K562 (cell line): ENCODE results near the gene ARSD. TPM values are rescaled to one million over a fixed set of nuclear protein-coding genes. Genes with fewer than 3 reads are reported as not detected.

Experiments used
- ATAC-seq: fragments of 200-7000 bp; cut with Tn5 transposase; 3 replicates; pipeline ENCODE4 v1.9.1; 2020; ENCODE audit warnings: moderate library complexity
- BruUV-seq: library from RNA; stranded (reverse); fragments of 400-500 nt; replicated peaks from 2 replicates; lab custom pipeline; 2021; lab: Mats Ljungman, UMichigan
- CTCF ChIA-PET: fragments of 300-600 bp; formaldehyde crosslinking; extraction: SDS; loops from one replicate; lab custom pipeline; 2021; ENCODE audit warnings: low intra/inter-chr PET ratio; lab: Yijun Ruan, JAX
- POLR2A ChIA-PET: fragments of 300-600, 350-650 bp; sonication (Branson Sonifier 250); formaldehyde crosslinking; extraction: SDS; loops from one replicate; lab custom pipeline; 2021; ENCODE audit warnings: antibody characterized with exemption, inconsistent platforms; lab: Yijun Ruan, JAX
- DNase-seq, 4 experiments: peaks; one replicate each; pipeline versions ENCODE4 v3.0.0 to v3.0.0-alpha.2; 2011 to 2018; ENCODE audit warnings: low spot score in 3 of 4, mixed read lengths in 3 of 4; ENCODE audit errors: extremely low read depth in 1 of 4
- FAIRE-seq: peaks from 2 replicates; lab custom pipeline; 2011; peaks lifted over from hg19 to GRCh38; lab: Jason Lieb, UNC
- H2AFZ ChIP-seq: 2 replicates; pipeline ENCODE4 v1.6.0; 2011; ENCODE audit warnings: low read depth, low read length, control low read depth, inconsistent platforms
- H3K27ac ChIP-seq: fragments of 200-600 bp; 3 replicates; pipeline ENCODE4 v1.8.0; 2011; ENCODE audit warnings: low read depth, mild to moderate bottlenecking, control low read depth, inconsistent platforms, low read length, moderate library complexity, mixed read lengths; ENCODE audit errors: extremely low read depth
- H3K27me3 ChIP-seq, 2 experiments: fragments of 300-600 bp in 1 of 2; 2 replicates in 1 of 2; 3 replicates in 1 of 2; pipeline versions ENCODE4 v1.6.0 to v1.8.0; 2011; ENCODE audit warnings: inconsistent platforms in 2 of 2, low read length in 2 of 2, mild to moderate bottlenecking in 1 of 2, mixed read lengths in 1 of 2, moderate library complexity in 1 of 2; ENCODE audit not compliant: control insufficient read depth in 2 of 2, insufficient read depth in 2 of 2
- H3K36me3 ChIP-seq: fragments of 300-600 bp; 3 replicates; pipeline ENCODE4 v1.8.0; 2011; ENCODE audit warnings: mild to moderate bottlenecking, low read length, inconsistent platforms; ENCODE audit not compliant: control insufficient read depth, insufficient read depth
- H3K4me1 ChIP-seq, 2 experiments: fragments of 200-600 bp in 1 of 2; replicated peaks in 1 of 2; 2 replicates in 1 of 2; 3 replicates in 1 of 2; pipeline versions ENCODE4 v1.5.1 to v1.8.0; 2011; ENCODE audit warnings: inconsistent platforms in 2 of 2, low read length in 2 of 2, mild to moderate bottlenecking in 1 of 2, mixed read lengths in 1 of 2, moderate library complexity in 1 of 2; ENCODE audit not compliant: control insufficient read depth in 2 of 2, insufficient read depth in 2 of 2
- H3K4me2 ChIP-seq: 2 replicates; pipeline ENCODE4 v1.6.1; 2011; ENCODE audit warnings: low read length, control low read depth, inconsistent platforms, mixed read lengths; ENCODE audit not compliant: insufficient read depth
- H3K4me3 ChIP-seq: fragments of 200-600 bp; sonication (generic), shearing (Covaris generic); 2 replicates; pipeline ENCODE4 v1.5.1; 2016; ENCODE audit warnings: control low read depth, inconsistent platforms
- H3K79me2 ChIP-seq: fragments of 200-600 bp; 3 replicates; pipeline ENCODE4 v1.8.0; 2011; ENCODE audit warnings: low read length, inconsistent platforms; ENCODE audit not compliant: control insufficient read depth, insufficient read depth
- H3K9ac ChIP-seq, 2 experiments: 2 replicates each; pipeline versions ENCODE4 v1.6.0 to v1.6.1; 2011; ENCODE audit warnings: low read depth in 2 of 2, low read length in 2 of 2, control low read depth in 1 of 2, inconsistent platforms in 1 of 2, mild to moderate bottlenecking in 1 of 2, mixed read lengths in 1 of 2; ENCODE audit not compliant: insufficient read depth in 1 of 2
- H3K9me1 ChIP-seq: one replicate; pipeline ENCODE4 v1.6.0; 2011; ENCODE audit warnings: inconsistent platforms, mild to moderate bottlenecking, low read length, moderate library complexity; ENCODE audit not compliant: control insufficient read depth, insufficient read depth
- H3K9me3 ChIP-seq: replicated peaks from 2 replicates; pipeline ENCODE4 v1.5.1; 2011; ENCODE audit warnings: low read depth, low read length, inconsistent platforms; ENCODE audit not compliant: control insufficient read depth, insufficient read depth
- H4K20me1 ChIP-seq: replicated peaks from 2 replicates; pipeline ENCODE4 v1.6.1; 2011; ENCODE audit warnings: low read length, inconsistent platforms, mixed read lengths; ENCODE audit not compliant: control insufficient read depth, insufficient read depth
- HDAC8 ChIP-seq: fragments of 450-650 bp; IDR thresholded peaks from 2 replicates; pipeline ENCODE4 v1.6.1; 2016; ENCODE audit warnings: mild to moderate bottlenecking, missing genetic modification characterization, moderate library complexity, missing compliant biosample characterization
- JUND ChIP-seq, 2 experiments: IDR thresholded peaks; 2 replicates in 1 of 2; 3 replicates in 1 of 2; pipeline ENCODE4 v1.6.1; 2011; ENCODE audit warnings: borderline replicate concordance in 2 of 2, low read depth in 2 of 2, low read length in 2 of 2, improper control_type of control experiment in 1 of 2, missing biosample characterization in 1 of 2, missing genetic modification characterization in 1 of 2, missing genetic modification reagents in 1 of 2
- KDM1A ChIP-seq, 2 experiments: fragments of 450-650 bp; IDR thresholded peaks; 2 replicates each; pipeline ENCODE4 v1.6.1; 2016; ENCODE audit warnings: mild to moderate bottlenecking in 2 of 2
- MXI1 ChIP-seq: IDR thresholded peaks from 2 replicates; pipeline ENCODE4 v1.6.1; 2011; ENCODE audit warnings: low read depth, mild to moderate bottlenecking, improper control_type of control experiment, low read length
- PHTF2 ChIP-seq: fragments of 250-450 bp; sonication (Bioruptor Pico); IDR thresholded peaks from 2 replicates; pipeline ENCODE4 v1.5.0; 2021; ENCODE audit warnings: mild to moderate bottlenecking
- POLR2B ChIP-seq: fragments of 450-650 bp; IDR thresholded peaks from 2 replicates; pipeline ENCODE4 v1.6.1; 2018; ENCODE audit warnings: low read depth; ENCODE audit not compliant: partially characterized antibody
- RBBP5 ChIP-seq: fragments of 200-600 bp; sonication (generic); IDR thresholded peaks from 2 replicates; pipeline ENCODE4 v1.6.1; 2012; ENCODE audit warnings: borderline replicate concordance, mild to moderate bottlenecking, low read length, control low read depth, inconsistent platforms; ENCODE audit not compliant: insufficient read depth, poor library complexity, severe bottlenecking
- RBM14 ChIP-seq: fragments of 200-400 bp; formaldehyde crosslinking; IDR thresholded peaks from 2 replicates; pipeline ENCODE4 v1.6.1; 2018; ENCODE audit warnings: low read depth, mild to moderate bottlenecking, low read length, moderate library complexity, borderline replicate concordance; ENCODE audit not compliant: insufficient read depth
- RBM39 ChIP-seq: fragments of 200-400 bp; formaldehyde crosslinking; optimal IDR thresholded peaks from 2 replicates; pipeline ENCODE3; 2018; ENCODE audit warnings: low read depth, low read length
- SREBF2 ChIP-seq: sonication (generic); formaldehyde crosslinking; IDR thresholded peaks from 2 replicates; pipeline ENCODE4 v1.4.0; 2020; ENCODE audit warnings: mild to moderate bottlenecking, missing genetic modification reagents
- U2AF1 ChIP-seq: fragments of 200-400 bp; formaldehyde crosslinking; optimal IDR thresholded peaks from 2 replicates; pipeline ENCODE3; 2017; ENCODE audit warnings: mild to moderate bottlenecking, low read depth, low read length, moderate library complexity
- ZNF140 ChIP-seq: fragments of 250-450 bp; sonication (Bioruptor Pico); IDR thresholded peaks from 2 replicates; pipeline ENCODE4 v1.8.0; 2021; ENCODE audit warnings: moderate library complexity, mild to moderate bottlenecking, inconsistent platforms
- ZNF316 ChIP-seq: fragments of 450-650 bp; IDR thresholded peaks from 2 replicates; pipeline ENCODE4 v1.6.1; 2016
- ZNF561 ChIP-seq: fragments of 450-650 bp; formaldehyde crosslinking; conservative IDR thresholded peaks from 2 replicates; pipeline ENCODE4 v1.4.0; 2020; ENCODE audit warnings: mild to moderate bottlenecking, moderate library complexity
- ZNF699 ChIP-seq: fragments of 250-450 bp; sonication (Bioruptor Pico); IDR thresholded peaks from 2 replicates; pipeline ENCODE4 v1.8.0; 2021; ENCODE audit warnings: mild to moderate bottlenecking, moderate library complexity; ENCODE audit not compliant: insufficient replicate concordance
- WGBS: fragments of 100-300 bp; shearing (Covaris generic); methylation state at CpG from one replicate; pipeline ENCODE4 v1.1.6; 2016; ENCODE audit warnings: low coverage, mixed read lengths; ENCODE audit not compliant: insufficient coverage; ENCODE audit errors: missing lambda C conversion rate; 5-methylcytosine and 5-hydroxymethylcytosine counted together
- in situ Hi-C: fragments of 300-500 bp; cut with MboI; formaldehyde crosslinking; loops from 4 replicates; pipeline ENCODE4 v1.15.0; 2018; ENCODE audit warnings: inconsistent platforms, mixed read lengths
- intact Hi-C: fragments of 100-400 bp; cut with micrococcal nuclease; formaldehyde crosslinking; loops from 2 replicates; pipeline ENCODE4 v1.14.2; 2022
- polyA plus RNA-seq, 8 experiments: library from polyadenylated mRNA; depleted of rRNA in 4 of 8; stranded (reverse) in 5 of 8; unstranded in 3 of 8; fragments of >200 nt; fragmentation: Nextera tagmentation in 2 of 8; fragmentation: Illumina TruSeq in 1 of 8; extraction: Ambion mirVana in 2 of 8; extraction: Trizol in 1 of 8; gene quantifications; 2 replicates each; pipeline versions ENCODE4 v1.2.1 to v1.2.3, GENCODE V29; 2011 to 2014; ENCODE audit warnings: inconsistent platforms in 1 of 8, missing spikeins in 1 of 8
- total RNA-seq, 7 experiments: library from RNA; depleted of rRNA in 6 of 7; stranded (reverse); fragments of >200 nt in 6 of 7; fragmentation: Illumina TruSeq in 2 of 7; extraction: Trizol in 2 of 7; gene quantifications; 2 replicates each; pipeline versions ENCODE4 v1.2.1 to v1.2.3, GENCODE V29; 2011 to 2021; ENCODE audit warnings: low replicate concordance in 1 of 7
- TF ChIP-seq, protein P1 (sequence below): IDR thresholded peaks from 2 replicates; pipeline ENCODE4 v1.6.1; 2012; ENCODE audit warnings: low read depth, low read length, improper control_type of control experiment, borderline replicate concordance
- TF ChIP-seq, protein P2 (sequence below): fragments of 450-650 bp; formaldehyde crosslinking; IDR thresholded peaks from 2 replicates; pipeline ENCODE4 v1.4.0; 2020; ENCODE audit warnings: mild to moderate bottlenecking, moderate library complexity
- TF ChIP-seq, protein P3 (sequence below), 2 experiments: fragments of 450-650 bp in 1 of 2; sonication (generic) in 1 of 2; formaldehyde crosslinking in 1 of 2; IDR thresholded peaks in 1 of 2; conservative IDR thresholded peaks in 1 of 2; 2 replicates each; pipeline versions ENCODE4 v1.6.1 to v1.8.1; 2016 to 2023; ENCODE audit warnings: mild to moderate bottlenecking in 2 of 2, moderate library complexity in 2 of 2, inconsistent platforms in 1 of 2, missing genetic modification reagents in 1 of 2

The ARSD gene
- total and polyA plus RNA-seq, 9 of the 15 experiments (the other 6 are each of a cell fraction or from before 2014, with no cell fraction given) = 0.05 to 0.23 (median 0.09) TPM; not detected in 1

- no TSS peak for BruUV-seq
- TF ChIP-seq RBM14 = no peak
- TF ChIP-seq PHTF2 (CRISPR knock-in tag) = no peak
- TF ChIP-seq ZNF699 (CRISPR knock-in tag) = no peak
- no peak for TF ChIP-seq ZNF561
- no peak for TF ChIP-seq JUND (IDR thresholded peaks at IDR 0.05; ENCODE audit: borderline replicate concordance, low read depth, low read length)
- TF ChIP-seq JUND (tag; IDR thresholded peaks at IDR 0.05; ENCODE audit: borderline replicate concordance, low read depth, low read length) = no peak
- no peak for TF ChIP-seq KDM1A (IDR thresholded peaks at IDR 0.05)
- TF ChIP-seq, protein P1, sequence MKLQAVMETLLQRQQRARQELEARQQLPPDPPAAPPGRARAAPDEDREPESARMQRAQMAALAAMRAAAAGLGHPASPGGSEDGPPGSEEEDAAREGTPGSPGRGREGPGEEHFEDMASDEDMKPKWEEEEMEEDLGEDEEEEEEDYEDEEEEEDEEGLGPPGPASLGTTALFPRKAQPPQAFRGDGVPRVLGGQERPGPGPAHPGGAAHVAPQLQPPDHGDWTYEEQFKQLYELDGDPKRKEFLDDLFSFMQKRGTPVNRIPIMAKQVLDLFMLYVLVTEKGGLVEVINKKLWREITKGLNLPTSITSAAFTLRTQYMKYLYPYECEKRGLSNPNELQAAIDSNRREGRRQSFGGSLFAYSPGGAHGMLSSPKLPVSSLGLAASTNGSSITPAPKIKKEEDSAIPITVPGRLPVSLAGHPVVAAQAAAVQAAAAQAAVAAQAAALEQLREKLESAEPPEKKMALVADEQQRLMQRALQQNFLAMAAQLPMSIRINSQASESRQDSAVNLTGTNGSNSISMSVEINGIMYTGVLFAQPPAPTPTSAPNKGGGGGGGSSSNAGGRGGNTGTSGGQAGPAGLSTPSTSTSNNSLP = no peak
- no peak for TF ChIP-seq HDAC8 (tag)
- no peak for TF ChIP-seq RBBP5
- TF ChIP-seq, protein P2, sequence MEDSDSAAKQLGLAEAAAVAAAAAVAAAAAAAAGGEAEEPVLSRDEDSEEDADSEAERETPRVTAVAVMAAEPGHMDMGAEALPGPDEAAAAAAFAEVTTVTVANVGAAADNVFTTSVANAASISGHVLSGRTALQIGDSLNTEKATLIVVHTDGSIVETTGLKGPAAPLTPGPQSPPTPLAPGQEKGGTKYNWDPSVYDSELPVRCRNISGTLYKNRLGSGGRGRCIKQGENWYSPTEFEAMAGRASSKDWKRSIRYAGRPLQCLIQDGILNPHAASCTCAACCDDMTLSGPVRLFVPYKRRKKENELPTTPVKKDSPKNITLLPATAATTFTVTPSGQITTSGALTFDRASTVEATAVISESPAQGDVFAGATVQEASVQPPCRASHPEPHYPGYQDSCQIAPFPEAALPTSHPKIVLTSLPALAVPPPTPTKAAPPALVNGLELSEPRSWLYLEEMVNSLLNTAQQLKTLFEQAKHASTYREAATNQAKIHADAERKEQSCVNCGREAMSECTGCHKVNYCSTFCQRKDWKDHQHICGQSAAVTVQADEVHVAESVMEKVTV (CRISPR knock-in tag) = no peak
- TF ChIP-seq, protein P3, sequence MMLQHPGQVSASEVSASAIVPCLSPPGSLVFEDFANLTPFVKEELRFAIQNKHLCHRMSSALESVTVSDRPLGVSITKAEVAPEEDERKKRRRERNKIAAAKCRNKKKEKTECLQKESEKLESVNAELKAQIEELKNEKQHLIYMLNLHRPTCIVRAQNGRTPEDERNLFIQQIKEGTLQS (IDR thresholded peaks at IDR 0.05) = no peak
- TF ChIP-seq, protein P3 (CRISPR knock-in tag; conservative IDR thresholded peaks at IDR 0.05) = no peak
- TF ChIP-seq ZNF140 (CRISPR knock-in tag) = no peak
- TF ChIP-seq POLR2B = no peak
- no peak for TF ChIP-seq MXI1
- TF ChIP-seq ZNF316 = no peak
- no peak for TF ChIP-seq SREBF2 (CRISPR knock-in tag)
- TF ChIP-seq RBM39 = no peak
- TF ChIP-seq U2AF1 = no peak
These were observed 34.2 kb downstream of the ARSD start for GRCh38 chrX:2894885-2895292.

More at GRCh38 chrX:2894885-2895292, 34.2 kb downstream of the ARSD start:
- in situ Hi-C loops = loop anchor here (25.0 kb wide), 1 partner anchor 742 kb away; no protein-coding TSS in a partner anchor
- no peak overlapping the region; the same call in 1 of the 2 replicates for H2AFZ ChIP-seq
- WGBS = 23% methylated on average over 8 of the region's 9 CpGs
- ATAC-seq (no peak), DNase-seq (peak in 1 of 4 experiments; percentile 29), FAIRE-seq (no peak)
- no peaks in the 10 kb centered on the region for H3K9me3 ChIP-seq
- H4K20me1 ChIP-seq = no peaks in the 10 kb centered on the region
- H3K36me3 ChIP-seq = no peaks in the 10 kb centered on the region
- H3K4me1 ChIP-seq = peaks cover 14 to 31% of the 10 kb centered on the region in 2 experiments; a peak in 4 of 5 replicates
- H3K9me1 ChIP-seq = no peaks in the 10 kb centered on the region
- no peak overlapping the region for H3K27ac ChIP-seq
- 0 out of 2 replicates have a peak overlapping the region, but pooled peaks have one; percentile 8 for H3K4me2 ChIP-seq
- no peak overlapping the region for H3K4me3 ChIP-seq
- no peaks in the 10 kb centered on the region for H3K79me2 ChIP-seq
- POLR2A ChIA-PET = no interaction called here
- intact Hi-C loops = no loop called here
- no peaks in the 10 kb centered on the region for H3K27me3 ChIP-seq
- no peak overlapping the region for H3K9ac ChIP-seq
- CTCF ChIA-PET = no interaction called here
